ENCODE measurements around the gene JOSD1.

GRCh38 chr22:38719196-38719595 lies 18.5 kb upstream of the JOSD1 start:
- TF ChIP-seq GATA2 (IDR thresholded peaks at IDR 0.05; ENCODE audit: low read depth, low read length): no peak
- no peak for TF ChIP-seq GATA3 (IDR thresholded peaks at IDR 0.05; ENCODE audit: low read depth, low read length)
